DMS114 treated with DMSO at 0.1 percent for 48 hours (cell line): Measurements from ENCODE around the gene PDE3B.
"Not testable (repeated sequence)": the region's sequence is repeated elsewhere in the genome, so short reads cannot be mapped to it uniquely, and the experiment has no call there.

Experiments used
- DNase-seq: peaks from one replicate; lab custom pipeline; 2025; ENCODE audit not compliant: unreplicated experiment; lab: John Stamatoyannopoulos, UW

PDE3B gene

DNA sequence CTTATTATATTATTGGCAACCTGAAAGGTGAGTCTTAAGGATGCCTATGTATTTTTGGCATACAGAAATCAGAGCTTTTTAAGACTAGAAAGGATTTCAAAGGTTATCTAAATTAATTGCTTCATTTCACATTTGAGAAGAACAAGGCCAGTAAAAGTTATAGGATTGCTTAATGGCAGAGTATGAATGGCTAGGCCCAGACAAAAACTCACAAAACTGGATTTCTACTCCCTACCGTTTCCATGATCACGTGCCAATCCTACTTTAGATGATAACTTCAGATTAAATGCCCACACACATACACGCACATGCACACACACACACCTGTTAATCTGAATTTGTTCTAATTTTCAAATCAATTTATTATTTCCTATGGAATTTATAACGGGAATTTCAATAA lies 1.8 kb upstream of the PDE3B start:
- no peak for DNase-seq

DNA sequence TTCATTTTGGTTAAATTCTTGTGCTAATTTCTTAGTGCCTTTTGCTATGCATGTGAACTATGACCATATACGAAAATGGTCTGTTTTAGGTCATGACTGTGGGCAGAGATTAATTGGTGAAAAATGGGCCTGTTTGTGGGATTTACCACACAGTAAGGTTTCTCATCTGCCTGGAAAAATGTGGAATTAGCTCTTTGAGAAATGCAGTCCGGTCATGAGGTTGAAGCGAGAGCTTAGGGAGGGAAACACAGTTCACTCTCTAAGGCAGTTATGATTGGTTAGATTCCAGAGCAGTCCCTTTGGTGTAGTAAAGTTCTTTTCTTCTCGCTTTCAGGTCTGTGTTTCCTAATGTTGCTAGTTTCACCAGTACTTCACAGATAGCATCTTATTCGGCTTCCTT lies 1.2 kb upstream of the PDE3B start:
- no peak for DNase-seq

DNA sequence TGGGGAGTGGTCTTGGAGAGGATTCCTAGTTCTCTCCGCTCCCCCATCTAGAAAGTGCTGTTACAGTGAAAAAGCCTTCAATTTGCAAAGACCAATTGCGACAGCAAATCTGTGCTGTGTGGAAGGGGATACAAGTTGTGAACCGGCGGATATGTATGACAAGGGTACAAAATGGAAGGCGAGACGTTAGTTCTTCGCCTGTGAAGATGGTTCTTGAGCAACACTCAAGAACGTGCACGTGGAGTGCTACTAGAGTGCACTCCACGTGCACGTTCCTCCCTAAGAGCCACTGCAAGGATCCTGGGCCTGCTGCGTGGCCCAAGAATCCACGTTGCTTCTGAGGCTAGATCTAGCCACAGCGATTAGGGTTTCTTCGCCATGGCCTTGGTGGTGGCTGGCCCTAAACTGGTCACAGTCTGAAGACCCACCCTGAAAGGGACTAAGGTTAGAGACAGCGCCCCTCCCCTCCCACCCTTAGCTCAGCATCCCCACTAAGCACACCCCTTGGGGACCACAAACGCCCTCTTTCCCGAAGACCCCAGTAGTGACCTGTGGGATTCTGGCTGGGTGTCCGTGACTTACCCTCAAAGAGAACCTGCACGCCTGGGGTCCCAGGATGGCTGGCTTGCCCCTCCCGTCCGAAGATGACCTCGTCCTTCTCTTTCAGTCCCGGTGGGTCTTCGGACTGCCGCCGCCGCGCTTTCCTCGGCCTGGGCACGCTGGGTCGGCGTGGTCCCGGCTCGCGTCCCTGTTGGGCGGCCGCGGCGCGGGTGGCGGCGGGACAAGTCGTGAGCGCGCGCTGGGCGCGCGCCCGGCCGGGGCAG lies 519 bp upstream of the PDE3B start:
- DNase-seq: no peak

DNA sequence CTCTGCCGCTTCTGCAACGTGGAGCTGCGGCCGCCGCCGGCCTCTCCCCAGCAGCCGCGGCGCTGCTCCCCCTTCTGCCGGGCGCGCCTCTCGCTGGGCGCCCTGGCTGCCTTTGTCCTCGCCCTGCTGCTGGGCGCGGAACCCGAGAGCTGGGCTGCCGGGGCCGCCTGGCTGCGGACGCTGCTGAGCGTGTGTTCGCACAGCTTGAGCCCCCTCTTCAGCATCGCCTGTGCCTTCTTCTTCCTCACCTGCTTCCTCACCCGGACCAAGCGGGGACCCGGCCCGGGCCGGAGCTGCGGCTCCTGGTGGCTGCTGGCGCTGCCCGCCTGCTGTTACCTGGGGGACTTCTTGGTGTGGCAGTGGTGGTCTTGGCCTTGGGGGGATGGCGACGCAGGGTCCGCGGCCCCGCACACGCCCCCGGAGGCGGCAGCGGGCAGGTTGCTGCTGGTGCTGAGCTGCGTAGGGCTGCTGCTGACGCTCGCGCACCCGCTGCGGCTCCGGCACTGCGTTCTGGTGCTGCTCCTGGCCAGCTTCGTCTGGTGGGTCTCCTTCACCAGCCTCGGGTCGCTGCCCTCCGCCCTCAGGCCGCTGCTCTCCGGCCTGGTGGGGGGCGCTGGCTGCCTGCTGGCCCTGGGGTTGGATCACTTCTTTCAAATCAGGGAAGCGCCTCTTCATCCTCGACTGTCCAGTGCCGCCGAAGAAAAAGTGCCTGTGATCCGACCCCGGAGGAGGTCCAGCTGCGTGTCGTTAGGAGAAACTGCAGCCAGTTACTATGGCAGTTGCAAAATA lies 816 bp downstream of the PDE3B start:
- DNase-seq: no peak

DNA sequence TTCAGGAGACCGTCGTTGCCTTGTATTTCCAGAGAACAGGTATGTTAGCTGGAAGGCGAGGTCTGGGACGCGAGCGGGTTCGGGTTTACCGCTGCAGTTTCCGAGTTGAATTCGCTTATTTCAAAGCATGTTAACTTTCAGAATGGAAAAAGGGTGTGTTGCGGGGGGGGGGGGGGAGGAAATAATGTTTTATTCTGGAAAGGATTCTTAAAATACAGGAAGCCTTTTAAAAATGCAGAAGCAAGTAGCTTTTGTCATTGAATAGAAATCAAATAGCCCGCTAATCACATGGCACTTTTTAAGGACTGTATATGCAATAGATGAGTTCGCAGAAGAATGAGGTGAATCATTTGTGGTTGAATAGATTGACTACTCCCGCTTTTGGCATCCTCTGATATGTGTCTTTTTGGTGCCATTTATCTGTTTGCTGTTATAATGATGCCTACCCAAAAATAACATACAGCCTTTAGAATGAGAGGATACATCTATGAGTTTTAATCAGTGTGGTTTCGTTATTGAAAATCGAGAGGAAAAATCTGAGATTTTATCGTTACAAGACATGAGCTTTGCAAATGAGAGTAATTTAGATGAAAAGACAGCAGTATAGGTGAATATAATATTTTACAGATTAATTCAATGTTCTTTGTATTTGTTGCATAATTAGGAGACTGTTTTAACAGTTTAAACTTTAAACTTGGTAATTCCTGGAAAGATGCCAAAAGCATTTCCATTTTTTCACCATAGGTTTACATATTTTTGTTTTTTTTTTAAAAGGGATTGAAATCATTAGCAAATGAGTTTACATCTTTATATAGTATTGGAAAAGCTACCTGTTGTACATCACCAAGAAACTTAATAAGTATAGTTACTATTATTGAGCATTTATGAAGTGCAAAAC lies 1.7 kb downstream of the PDE3B start:
- no peak for DNase-seq

DNA sequence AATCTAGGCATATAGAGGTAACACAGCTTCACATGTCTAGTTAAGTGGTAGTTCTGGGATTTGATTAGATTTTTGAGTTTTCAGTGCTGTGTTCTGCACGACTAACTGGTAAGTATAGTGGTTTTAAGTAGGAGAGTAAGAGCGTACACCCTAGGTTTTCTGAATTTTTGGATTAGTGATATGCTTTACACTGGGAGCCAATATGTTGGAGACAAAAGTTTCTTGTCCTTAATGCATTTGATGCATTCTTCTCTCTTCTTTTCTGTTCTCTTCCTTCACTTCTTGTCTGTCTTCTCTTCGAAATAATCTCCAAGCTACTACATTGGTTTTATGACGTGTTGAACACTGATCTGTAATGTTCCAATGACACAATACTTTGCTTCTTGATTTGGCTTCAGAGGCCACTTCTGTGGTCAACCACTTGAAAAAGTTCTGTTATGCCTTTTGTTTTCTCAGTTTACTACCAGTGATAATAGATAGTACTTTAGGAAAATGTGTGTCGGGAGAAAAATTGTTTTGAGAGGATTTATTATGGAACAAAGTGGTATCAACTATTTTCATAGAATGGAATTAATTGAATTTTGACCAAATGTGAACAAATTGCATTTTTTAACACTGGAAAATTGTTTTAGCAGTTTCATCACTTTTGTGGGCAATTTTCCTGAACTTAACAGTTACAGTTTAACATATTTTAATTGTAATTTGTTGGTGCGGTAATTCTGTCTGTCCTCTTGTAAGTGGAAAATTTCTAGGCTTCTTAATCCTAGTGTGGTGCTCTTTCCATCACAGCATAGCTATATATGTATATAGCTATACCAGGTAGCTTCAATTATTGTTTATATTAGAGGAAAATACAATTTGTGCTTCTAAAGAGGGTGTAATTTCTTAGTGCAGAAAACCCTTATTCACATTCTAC lies 2.6 kb downstream of the PDE3B start:
- no peak for DNase-seq

DNA sequence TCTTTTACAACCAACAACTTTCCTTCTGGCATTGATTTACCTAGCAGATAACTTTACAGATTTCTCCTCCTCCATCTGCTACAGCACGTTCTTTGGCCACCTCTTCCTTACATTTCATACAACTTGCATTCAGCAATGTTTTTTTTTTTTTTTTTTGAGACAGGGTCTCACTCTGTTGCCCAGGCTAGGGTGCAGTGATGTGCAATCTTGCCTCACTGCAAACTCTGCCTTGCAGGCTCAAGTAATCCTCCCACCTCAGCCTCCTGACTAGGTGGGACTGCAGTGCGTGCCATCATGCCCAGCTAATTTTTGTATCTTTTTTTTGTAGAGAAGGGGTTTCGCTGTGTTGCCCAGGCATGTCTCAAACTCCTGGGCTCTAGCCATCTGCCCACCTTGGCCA lies 6.5 kb downstream of the PDE3B start:
- DNase-seq: no peak

DNA sequence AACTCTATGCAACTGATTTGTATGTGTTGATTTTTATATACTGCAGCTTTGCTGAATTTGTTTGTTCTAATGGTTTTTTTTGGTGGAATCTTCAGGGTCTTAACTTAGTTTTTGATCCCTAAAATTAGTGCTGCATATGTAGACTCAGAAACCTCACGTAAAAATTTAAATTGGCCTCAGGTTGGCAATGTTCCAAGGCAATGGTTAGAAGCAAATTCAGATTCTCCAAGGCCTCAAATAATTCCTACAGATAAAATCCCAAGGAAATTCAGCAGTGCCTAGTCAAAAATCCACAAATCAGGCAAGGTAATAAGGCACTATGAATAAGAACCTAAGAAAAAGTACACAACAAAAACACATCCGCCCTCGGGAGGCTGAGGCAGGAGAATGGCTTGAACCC lies 9.5 kb downstream of the PDE3B start:
- DNase-seq: no peak

DNA sequence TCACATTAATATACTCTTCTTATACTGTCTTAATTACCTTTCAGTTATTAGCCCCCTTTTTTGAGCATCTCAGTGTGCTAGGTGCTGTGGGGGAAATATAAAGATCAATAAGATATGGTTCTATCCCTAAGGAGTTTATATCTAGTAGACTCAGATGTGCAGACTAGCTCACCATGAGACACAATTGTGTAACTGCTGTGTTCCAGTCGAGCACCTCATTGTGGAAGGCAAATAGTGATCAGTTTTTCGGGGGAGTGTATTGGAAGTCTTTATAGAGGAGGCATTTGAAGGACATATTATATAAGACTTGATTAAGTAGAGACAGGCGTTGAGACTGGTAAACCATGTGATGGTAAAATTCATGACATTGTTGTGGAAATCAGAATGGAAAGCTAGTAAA lies 11.8 kb downstream of the PDE3B start:
- DNase-seq: no peak

DNA sequence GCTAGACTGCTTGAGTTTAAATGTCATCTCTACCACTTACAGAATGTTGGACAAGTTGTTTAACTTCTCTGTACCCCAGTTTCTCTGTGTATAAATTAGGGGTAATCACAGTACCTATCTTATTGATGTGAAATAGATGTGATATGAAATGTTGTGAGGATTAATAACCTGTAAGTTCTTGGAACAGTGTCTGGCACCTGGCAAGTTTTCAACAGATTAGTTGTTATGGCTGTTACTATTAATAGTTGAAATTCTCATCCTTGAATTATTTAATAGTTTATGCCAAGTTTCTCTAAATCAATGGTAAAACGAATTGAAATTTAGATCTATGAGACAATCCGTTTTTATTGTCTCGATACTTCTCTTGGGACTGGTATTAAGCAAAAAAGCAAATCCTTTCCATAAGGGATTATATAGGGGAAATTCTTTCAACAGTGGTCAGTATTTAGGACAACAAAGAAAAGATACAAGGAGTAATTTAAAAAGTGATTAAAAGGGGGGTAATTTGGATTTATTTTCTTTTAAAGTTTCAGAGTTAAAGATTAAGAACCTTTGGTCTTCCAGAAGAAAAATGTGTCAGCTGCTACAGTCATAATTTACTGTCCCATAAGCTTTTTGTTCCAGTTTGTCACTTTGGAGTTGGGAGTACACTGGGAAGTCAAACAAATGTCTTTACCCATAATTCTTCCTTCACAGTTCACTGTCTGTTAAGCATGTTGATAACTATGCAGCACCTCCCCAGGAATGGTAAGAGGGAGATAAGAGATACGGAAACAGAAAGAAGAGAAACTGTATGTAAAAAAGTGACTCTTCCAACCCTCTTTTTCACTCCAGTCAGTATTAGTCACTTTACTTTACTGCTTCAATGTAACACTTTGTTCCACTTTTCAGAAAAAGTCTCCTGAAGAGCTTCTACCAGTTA lies 13.2 kb downstream of the PDE3B start:
- no peak for DNase-seq

DNA sequence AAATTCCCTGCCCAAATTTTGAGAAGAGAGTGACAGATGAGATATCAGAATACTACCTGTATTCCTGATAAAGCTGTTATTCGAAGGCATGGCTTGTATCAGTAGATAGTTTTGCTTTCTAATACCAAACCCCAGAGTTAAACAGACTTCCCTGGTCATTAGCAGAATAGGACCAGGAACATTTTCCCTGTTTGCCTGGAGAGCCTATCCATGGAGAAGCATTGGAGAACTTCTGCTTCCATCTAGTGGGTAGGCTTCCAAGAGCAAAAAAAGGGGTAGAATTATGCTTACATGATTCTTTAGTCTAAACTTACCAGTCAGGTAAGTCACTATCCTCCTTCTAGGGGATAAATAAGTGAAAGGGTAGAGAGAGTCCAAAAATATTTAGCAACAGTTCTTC lies 14.2 kb downstream of the PDE3B start:
- no peak for DNase-seq

DNA sequence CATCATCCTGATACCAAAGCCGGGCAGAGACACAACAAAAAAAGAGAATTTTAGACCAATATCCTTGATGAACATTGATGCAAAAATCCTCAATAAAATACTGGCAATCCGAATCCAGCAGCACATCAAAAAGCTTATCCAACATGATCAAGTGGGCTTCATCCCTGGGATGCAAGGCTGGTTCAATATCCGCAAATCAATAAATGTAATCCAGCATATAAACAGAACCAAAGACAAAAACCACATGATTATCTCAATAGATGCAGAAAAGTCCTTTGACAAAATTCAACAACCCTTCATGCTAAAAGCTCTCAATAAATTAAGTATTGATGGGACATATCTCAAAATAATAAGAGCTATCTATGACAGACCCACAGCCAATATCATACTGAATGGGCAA lies 21.3 kb downstream of the PDE3B start:
- not testable (repeated sequence) for DNase-seq

DNA sequence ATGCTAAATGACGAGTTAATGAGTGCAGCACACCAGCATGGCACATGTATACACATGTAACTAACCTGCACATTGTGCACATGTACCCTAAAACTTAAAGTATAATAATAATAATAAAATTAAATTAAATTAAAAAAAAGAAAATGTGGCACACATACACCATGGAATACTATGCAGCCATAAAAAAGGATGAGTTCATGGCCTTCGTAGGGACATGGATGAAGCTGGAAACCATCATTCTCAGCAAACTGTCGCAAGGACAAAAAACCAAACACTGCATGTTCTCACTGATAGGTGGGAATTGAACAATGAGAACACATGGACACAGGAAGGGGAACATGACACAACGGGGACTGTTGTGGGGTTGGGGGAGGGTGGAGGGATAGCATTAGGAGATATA lies 23.7 kb downstream of the PDE3B start:
- DNase-seq: not testable (repeated sequence)

DNA sequence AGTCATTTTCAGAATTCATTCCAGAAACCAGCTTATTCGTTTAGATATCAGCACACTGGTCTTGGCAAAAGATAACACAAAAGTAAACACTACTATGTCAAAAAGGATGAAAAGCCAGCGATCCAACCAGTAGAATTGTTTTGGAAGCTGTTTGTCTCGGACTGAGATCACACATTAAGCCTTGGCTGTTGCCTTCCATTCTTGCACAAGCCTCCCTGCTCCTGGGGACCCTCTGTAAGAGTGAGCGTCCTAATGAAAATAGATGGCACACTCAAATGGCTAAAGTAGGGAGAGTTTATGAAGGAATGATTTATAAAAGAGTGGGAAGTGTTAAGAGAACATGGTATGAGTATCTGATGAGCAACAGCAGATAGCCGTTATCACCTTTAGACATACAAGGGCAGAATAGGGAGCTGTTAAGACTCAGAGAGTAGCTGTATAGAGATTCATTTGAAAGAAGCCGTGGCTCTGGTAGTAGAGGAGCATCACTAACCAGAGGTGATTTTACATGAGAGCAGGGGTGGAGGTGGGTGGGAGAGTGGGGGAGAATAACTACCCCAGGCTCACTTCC lies 25.2 kb downstream of the PDE3B start:
- no peak for DNase-seq

DNA sequence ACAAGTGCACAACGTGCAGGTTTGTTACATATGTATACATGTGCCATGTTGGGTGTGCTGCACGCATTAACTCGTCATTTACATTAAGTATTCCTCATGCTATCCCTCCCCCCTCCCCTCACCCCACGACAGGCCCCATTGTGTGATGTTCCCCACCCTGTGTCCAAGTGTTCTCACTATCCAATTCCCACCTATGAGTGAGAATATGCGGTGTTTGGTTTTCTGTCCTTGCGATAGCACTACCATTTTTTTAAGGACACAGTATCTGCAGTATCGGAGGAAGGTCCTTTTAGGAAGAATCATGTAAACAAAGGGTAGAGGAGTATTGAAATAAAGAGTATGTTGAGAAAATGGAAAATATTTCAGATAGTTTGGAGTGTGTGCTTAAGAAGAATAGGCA lies 25.9 kb downstream of the PDE3B start:
- no peak for DNase-seq

DNA sequence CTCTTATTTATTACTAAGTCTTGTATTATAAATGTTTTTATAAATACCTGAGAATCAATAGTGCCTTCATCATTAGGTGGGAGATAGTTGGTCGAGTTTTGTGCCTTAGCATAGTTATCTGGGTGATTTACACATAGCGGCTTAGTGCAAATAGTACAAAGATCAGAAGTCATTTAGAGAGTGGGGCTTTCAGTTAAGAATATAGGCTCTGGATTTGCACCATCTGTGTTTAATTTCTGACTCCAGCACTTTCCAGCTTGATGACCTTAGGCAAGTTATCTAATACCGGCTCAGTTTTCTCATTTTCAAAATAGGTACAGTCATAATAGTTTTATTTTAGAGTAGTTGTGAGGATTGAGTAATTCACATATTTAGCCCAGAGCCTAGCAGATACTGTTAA lies 26.4 kb downstream of the PDE3B start:
- no peak for DNase-seq

DNA sequence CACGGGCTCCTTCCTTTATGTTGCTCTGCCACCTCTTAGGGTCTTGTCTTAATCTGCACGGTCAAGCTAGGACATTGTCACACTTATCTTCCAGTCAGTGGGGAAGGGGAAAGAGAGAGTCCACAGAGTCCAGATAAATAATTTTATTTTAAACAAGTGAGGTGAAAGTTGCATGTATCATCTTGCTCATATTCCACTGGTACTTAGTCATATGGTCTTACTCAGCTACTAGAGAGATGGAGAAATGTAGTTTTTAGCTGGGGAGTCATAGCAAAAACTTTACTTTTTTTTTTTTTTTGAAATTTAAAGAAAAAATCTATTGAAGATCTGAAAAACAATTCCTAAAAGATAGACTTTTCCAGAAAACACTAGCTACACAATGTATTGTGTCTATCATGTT lies 29.0 kb downstream of the PDE3B start:
- no peak for DNase-seq

DNA sequence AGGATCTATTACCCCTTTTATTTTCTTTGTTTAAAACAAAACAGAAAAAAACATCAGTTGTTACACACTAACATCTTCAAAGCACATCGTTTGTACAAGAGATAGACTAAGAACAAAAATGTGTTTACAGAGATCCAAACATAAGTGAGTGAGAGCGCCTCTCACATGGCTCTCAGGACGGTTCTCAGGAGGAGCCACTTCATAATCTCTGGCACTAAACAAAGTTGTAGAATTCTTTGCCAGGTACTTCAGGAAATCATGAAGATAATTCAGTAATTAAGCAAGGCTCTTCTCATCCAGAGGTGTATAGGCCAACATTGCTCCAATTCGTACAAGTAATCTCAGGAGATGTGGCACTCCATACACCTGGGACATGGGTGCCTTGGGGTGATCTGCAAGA lies 29.8 kb downstream of the PDE3B start:
- DNase-seq: no peak

DNA sequence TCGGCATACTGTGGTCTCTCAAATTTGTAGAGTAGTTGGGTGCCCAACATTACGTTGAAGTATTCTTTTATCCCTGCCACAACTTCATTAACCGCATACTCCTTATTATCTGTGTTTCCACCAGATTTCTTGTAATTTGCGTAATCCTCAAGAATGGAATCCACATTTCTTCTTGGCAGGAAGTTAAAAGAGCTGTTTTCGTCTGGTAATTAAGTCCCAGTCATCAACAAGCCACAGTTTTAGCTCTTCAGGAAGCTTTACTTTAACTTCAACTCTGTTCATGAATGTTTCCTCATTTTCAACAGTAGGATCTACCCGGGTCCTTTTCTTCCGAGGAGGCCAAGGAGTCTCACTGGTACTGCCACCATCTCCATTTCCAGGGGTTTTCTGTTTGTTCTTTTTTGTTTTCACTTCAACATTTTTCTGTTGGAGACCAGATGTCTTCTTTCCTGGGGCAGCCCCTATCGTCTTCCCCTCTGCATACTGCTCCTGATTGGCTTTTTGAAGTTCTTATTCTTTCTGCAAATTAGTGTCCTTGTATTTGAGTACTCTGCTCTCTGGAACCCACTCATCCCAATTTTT lies 30.3 kb downstream of the PDE3B start:
- no peak for DNase-seq
